ENCODE data around the gene GALNT18. TPM values are rescaled to one million over a fixed set of nuclear protein-coding genes. Genes with fewer than 3 reads are reported as not detected.

The GALNT18 gene
- total and polyA plus RNA-seq, 8 donors, result 16.4 to 42.6 (median 23.0) TPM

GRCh38 chr11:11558396-11558795 is 63.4 kb downstream of the GALNT18 start:
- Histone ChIP-seq H3K27ac (peak overlapping the region; percentile 54 to 58), H3K9me3 (no peaks in the 10 kb centered on the region), H3K27me3 (no peaks in the 10 kb centered on the region), H3K4me3 (no peak overlapping the region), H3K36me3 (no peaks in the 10 kb centered on the region), H3K4me1 (peaks cover 8 to 40% of the 10 kb centered on the region in 2 donors)
- peak in 2 of 4 donors; percentile 64 to 68 for DNase-seq
- ATAC-seq, result peak; percentile 87
- TF ChIP-seq CTCF (IDR thresholded peaks at IDR 0.05), result no peak
- intact Hi-C loops (cut with DNase I), result no loop called here

GRCh38 chr11:11555208-11555607 is 66.6 kb downstream of the GALNT18 start:
- intact Hi-C loops (cut with DNase I), result no loop called here
- peak; percentile 20 for ATAC-seq
- Histone ChIP-seq H3K27me3 (no peaks in the 10 kb centered on the region), H3K4me3 (no peak overlapping the region), H3K36me3 (no peaks in the 10 kb centered on the region), H3K9me3 (no peaks in the 10 kb centered on the region), H3K27ac (no peak overlapping the region), H3K4me1 (peaks cover 11 to 29% of the 10 kb centered on the region in 2 donors)
- TF ChIP-seq CTCF (IDR thresholded peaks at IDR 0.05), result no peak
- DNase-seq, result peak in 3 of 4 donors; percentile 50 to 75 (median 53)

GRCh38 chr11:11553573-11553972 is 68.2 kb downstream of the GALNT18 start:
- H3K36me3 ChIP-seq, result no peaks in the 10 kb centered on the region
- DNase-seq (peak in 2 of 4 donors; percentile 38 to 60), ATAC-seq (no peak)
- H3K9me3 ChIP-seq, result no peaks in the 10 kb centered on the region
- TF ChIP-seq CTCF (IDR thresholded peaks at IDR 0.05), result no peak
- H3K4me1 ChIP-seq, result peaks cover 12 to 29% of the 10 kb centered on the region in 2 donors
- intact Hi-C loops (cut with DNase I), result no loop called here
- H3K27ac ChIP-seq, result peak overlapping the region; percentile 39 to 50
- no peaks in the 10 kb centered on the region for H3K27me3 ChIP-seq
- no peak overlapping the region for H3K4me3 ChIP-seq

GRCh38 chr11:11552529-11553087 is 69.2 kb downstream of the GALNT18 start:
- no peak for TF ChIP-seq CTCF (IDR thresholded peaks at IDR 0.05)

GRCh38 chr11:11550534-11550933 is 71.3 kb downstream of the GALNT18 start:
- Histone ChIP-seq H3K27me3 (no peaks in the 10 kb centered on the region), H3K4me3 (no peak overlapping the region), H3K27ac (no peak overlapping the region), H3K9me3 (no peaks in the 10 kb centered on the region), H3K36me3 (no peaks in the 10 kb centered on the region), H3K4me1 (peaks cover 7 to 15% of the 10 kb centered on the region in 2 donors)
- TF ChIP-seq CTCF (IDR thresholded peaks at IDR 0.05), result no peak
- no peak for ATAC-seq
- DNase-seq, result no peak
- intact Hi-C loops (cut with DNase I), result no loop called here

More at GRCh38 chr11:11552529-11553087, 69.2 kb downstream of the GALNT18 start:
- peak in 2 of 4 donors; percentile 67 to 72 for DNase-seq
- Histone ChIP-seq H3K36me3 (no peaks in the 10 kb centered on the region), H3K4me1 (peaks cover 7 to 23% of the 10 kb centered on the region in 2 donors), H3K27me3 (no peaks in the 10 kb centered on the region), H3K4me3 (no peak overlapping the region), H3K27ac (peak overlapping the region; percentile 46 to 50), H3K9me3 (no peaks in the 10 kb centered on the region)
- ATAC-seq, result peak; percentile 89
- intact Hi-C loops (cut with DNase I), result no loop called here
